GM18511 (cell line): ENCODE measurements around the gene GARNL3.

ENCODE experiments used
- ATAC-seq: cut with Tn5 transposase; IDR thresholded peaks from one replicate; pipeline ENCODE4 v1.9.1; 2021; ENCODE audit warnings: mild to moderate bottlenecking, moderate library complexity; ENCODE audit not compliant: unreplicated experiment

The GARNL3 gene

GRCh38 chr9:127269449-127269848 is 4.9 kb downstream of the GARNL3 start:
- ATAC-seq = no peak

GRCh38 chr9:127273326-127273725 is 8.8 kb downstream of the GARNL3 start:
- no peak for ATAC-seq

GRCh38 chr9:127277099-127277498 is 12.5 kb downstream of the GARNL3 start:
- no peak for ATAC-seq

- no peak for ATAC-seq
These were observed 13.2 kb downstream of the GARNL3 start for GRCh38 chr9:127277770-127278169.

GRCh38 chr9:127278372-127278771 is 13.8 kb downstream of the GARNL3 start:
- no peak for ATAC-seq

- no peak for ATAC-seq
These were observed 15.2 kb downstream of the GARNL3 start for GRCh38 chr9:127279717-127280285.

GRCh38 chr9:127280880-127281660 is 16.5 kb downstream of the GARNL3 start:
- no peak for ATAC-seq

DNA sequence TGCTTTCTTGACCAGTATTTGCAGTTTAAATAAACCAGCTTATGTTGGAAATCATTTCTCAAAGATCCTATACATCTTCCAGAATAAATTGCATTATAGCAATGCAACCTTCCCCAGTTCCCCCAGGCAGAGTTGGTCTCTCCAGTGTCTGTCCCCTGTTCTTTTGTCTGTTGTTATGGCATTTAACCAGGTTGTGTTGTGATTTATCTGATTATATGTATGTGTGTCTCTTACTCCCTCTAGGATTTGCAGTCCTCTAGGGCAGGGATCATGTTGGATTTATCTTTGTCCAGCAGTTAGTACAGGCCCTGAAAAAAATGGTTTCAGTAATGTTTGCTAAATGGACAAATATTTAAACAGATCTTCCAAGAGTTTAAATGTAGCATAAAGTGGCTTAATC is 17.3 kb downstream of the GARNL3 start:
- no peak for ATAC-seq

DNA sequence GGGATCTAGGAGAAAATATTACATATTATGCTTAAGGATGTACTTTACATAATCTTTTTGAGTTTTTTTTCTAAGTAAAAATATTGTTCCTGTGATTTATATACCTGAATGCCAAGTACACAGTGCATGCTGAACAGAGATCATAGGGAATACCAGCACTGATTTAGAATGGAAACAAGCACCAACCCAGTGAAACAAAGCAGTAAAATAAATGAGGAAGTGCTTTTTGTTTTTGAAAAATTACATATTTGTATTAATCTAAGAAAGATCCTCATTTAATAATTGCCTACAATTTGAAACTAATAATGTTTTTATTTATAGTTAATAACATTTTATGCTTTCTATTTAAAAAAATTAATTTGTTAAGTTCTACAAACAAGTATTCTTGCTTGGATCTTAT is 18.0 kb downstream of the GARNL3 start:
- ATAC-seq = no peak

- no peak for ATAC-seq
These were observed 18.6 kb downstream of the GARNL3 start for GRCh38 chr9:127283135-127283534.

GRCh38 chr9:127283917-127284497 is 19.4 kb downstream of the GARNL3 start:
- no peak for ATAC-seq

- no peak for ATAC-seq
These were observed 21.4 kb downstream of the GARNL3 start for GRCh38 chr9:127285965-127286364.

GRCh38 chr9:127290561-127291065 is 26.0 kb downstream of the GARNL3 start:
- no peak for ATAC-seq

DNA sequence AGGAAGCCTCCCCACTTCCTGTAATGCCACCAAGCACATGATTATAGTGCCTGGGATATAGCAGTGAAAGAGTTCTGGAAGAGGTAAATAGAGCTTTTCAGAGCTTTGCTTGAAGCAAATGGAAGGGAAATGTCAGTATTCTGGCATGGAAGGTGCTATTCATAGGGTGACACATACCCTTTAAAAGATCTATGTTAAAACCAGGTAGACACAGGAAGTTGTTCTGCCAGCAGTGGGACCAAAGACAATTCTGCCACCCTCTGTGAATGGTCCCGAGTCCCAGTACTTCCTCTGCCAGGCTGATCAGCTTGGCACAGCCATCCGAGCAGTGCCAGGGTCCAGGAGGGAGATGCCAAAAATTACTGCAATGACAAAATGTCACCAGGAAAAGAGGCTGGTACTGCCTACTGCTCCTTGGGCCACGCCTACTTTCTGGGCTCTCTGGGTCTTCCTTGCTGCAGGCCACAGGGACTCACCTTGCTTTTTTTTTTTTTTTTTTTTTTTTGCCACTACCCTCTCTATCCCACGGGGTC is 26.7 kb downstream of the GARNL3 start:
- ATAC-seq = no peak

GRCh38 chr9:127292415-127292814 is 27.8 kb downstream of the GARNL3 start:
- no peak for ATAC-seq

- ATAC-seq = no peak
These were observed 28.8 kb downstream of the GARNL3 start for GRCh38 chr9:127293328-127293727.

- ATAC-seq = no peak
These were observed 29.2 kb downstream of the GARNL3 start for GRCh38 chr9:127293767-127294166.

DNA sequence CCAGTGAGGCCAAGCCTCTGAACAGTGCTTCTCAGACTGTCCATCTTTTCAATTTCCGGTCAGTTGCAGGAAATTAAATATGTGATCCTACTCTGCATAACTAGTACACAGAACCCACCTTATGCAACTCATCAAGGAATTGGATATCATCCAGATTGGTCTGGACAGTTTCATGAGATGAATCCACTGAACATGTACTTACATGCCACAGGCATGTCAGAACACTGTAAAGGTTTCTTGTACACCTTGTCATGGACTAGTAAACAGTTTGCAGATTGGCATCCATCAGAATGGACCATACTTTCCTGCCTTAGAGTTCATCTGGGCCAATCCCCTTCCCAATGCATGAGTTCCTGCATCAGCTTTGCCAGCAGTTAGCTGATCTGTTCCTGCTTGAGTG is 30.4 kb downstream of the GARNL3 start:
- no peak for ATAC-seq

DNA sequence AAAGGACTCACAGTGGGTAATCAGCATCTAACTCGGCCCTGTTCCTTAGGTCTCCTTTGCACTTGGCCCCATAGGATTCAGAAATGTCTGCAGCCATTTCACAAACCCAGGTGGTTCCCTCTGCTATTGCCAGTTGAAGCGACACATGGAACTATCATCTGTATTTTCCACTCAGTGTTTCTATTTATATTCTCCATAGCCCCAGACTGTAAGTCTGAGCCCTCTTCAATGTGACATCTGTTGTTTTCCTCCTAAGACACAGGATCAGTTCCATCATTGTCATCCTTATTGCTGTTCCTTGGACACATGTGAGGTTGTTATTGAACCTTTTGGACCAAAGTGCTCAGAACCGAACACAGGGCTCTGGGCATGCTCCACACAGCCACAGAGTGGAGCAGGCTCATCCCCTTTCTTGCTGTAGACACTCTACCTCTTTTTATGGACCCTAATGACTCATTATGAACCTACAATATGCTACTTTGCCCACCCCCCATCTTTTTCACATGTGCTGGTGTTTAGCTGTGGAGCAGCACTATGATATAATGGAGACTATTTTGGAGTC is 36.4 kb downstream of the GARNL3 start:
- no peak for ATAC-seq

- no peak for ATAC-seq
These were observed 39.3 kb downstream of the GARNL3 start for GRCh38 chr9:127303830-127304229.

GRCh38 chr9:127305206-127305837 is 40.7 kb downstream of the GARNL3 start:
- ATAC-seq = no peak
